ENCODE measurements around the gene TMEM119. TPM values are rescaled to one million over a fixed set of nuclear protein-coding genes. Genes with fewer than 3 reads are reported as not detected.

Gene TMEM119
- total RNA-seq, 1 donor from 2014 or later: 34.6 TPM

DNA sequence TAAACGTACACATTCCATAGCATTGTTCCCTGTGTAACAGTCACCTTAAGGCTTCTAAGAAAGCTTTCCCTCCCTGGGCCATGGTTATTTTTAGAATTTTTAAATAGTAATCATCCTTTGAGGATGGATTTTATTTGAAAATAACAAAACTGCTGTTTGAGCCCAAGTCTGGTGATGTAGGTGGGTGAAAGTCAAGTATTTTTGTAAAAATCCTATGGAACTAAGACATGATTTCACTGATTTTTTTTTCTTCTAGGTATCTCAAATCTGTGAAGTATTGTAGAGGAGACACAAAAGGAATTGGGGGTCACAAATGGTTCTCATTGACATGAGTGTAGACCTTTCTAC lies 34.1 kb downstream of the TMEM119 start:
- intact Hi-C loops (cut with DNase I): loop anchor here (2.0 to 10.0 kb wide), 4 partner anchors 55 to 534 kb away; partner anchors contain the start of genes SSH1 and UNG
- TF ChIP-seq POLR2AphosphoS5 (IDR thresholded peaks at IDR 0.05; ENCODE audit: insufficient read depth in 1 of 2, low read depth in 1 of 2): no peak
- no peak for TF ChIP-seq POLR2A (IDR thresholded peaks at IDR 0.05)
- TF ChIP-seq, protein P1, sequence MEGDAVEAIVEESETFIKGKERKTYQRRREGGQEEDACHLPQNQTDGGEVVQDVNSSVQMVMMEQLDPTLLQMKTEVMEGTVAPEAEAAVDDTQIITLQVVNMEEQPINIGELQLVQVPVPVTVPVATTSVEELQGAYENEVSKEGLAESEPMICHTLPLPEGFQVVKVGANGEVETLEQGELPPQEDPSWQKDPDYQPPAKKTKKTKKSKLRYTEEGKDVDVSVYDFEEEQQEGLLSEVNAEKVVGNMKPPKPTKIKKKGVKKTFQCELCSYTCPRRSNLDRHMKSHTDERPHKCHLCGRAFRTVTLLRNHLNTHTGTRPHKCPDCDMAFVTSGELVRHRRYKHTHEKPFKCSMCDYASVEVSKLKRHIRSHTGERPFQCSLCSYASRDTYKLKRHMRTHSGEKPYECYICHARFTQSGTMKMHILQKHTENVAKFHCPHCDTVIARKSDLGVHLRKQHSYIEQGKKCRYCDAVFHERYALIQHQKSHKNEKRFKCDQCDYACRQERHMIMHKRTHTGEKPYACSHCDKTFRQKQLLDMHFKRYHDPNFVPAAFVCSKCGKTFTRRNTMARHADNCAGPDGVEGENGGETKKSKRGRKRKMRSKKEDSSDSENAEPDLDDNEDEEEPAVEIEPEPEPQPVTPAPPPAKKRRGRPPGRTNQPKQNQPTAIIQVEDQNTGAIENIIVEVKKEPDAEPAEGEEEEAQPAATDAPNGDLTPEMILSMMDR (IDR thresholded peaks at IDR 0.05): no peak

GRCh38 chr12:108563136-108563803 lies 34.6 kb downstream of the TMEM119 start:
- H3K36me3 ChIP-seq: peaks cover 0 to 39% of the 10 kb centered on the region in 2 donors
- intact Hi-C loops (cut with DNase I): loop anchor here (2.0 to 10.0 kb wide), 4 partner anchors 56 to 534 kb away; partner anchors contain the start of genes SSH1 and UNG
- no peak for DNase-seq (ENCODE audit: extremely low spot score in 2 of 2)
- H3K27ac ChIP-seq: peak overlapping the region; percentile 94
- peak overlapping the region; percentile 64 to 94 for H3K4me3 ChIP-seq
- TF ChIP-seq POLR2A (IDR thresholded peaks at IDR 0.05): no peak
- TF ChIP-seq, protein P1 (IDR thresholded peaks at IDR 0.05): peak; percentile 71 to 92 (median 82)
- TF ChIP-seq POLR2AphosphoS5 (IDR thresholded peaks at IDR 0.05; ENCODE audit: insufficient read depth in 1 of 2, low read depth in 1 of 2): peak in 1 of 2 donors; percentile 87
- no peaks in the 10 kb centered on the region for H3K27me3 ChIP-seq
- H3K4me1 ChIP-seq: peaks cover 60% of the 10 kb centered on the region
- H3K9me3 ChIP-seq: no peaks in the 10 kb centered on the region

More for the DNA sequence above, 34.1 kb downstream of the TMEM119 start:
- H3K27ac ChIP-seq: peak overlapping the region; percentile 94
- H3K27me3 ChIP-seq: no peaks in the 10 kb centered on the region
- no peaks in the 10 kb centered on the region for H3K9me3 ChIP-seq
- peaks cover 0 to 44% of the 10 kb centered on the region in 2 donors for H3K36me3 ChIP-seq
- peak overlapping the region; percentile 64 to 94 for H3K4me3 ChIP-seq
- no peak for DNase-seq (ENCODE audit: extremely low spot score in 2 of 2)
- peaks cover 55% of the 10 kb centered on the region for H3K4me1 ChIP-seq

GRCh38 chr12:108562348-108563135 lies 35.3 kb downstream of the TMEM119 start, which contains the start of gene ISCU:
TSS of gene ISCU (plus strand) at chr12:108562596. CDS start at chr12:108562623, 27 bp downstream.
- Histone ChIP-seq H3K9me3 (no peaks in the 10 kb centered on the region), H3K27me3 (no peaks in the 10 kb centered on the region), H3K4me1 (peaks cover 67% of the 10 kb centered on the region), H3K27ac (peak within 1 kb of the TSS; percentile 94), H3K4me3 (peak within 1 kb of the TSS; percentile 64 to 94), H3K36me3 (peaks cover 0 to 34% of the 10 kb centered on the region in 2 donors)
- peak; percentile 97 to 98 for DNase-seq (ENCODE audit: extremely low spot score in 2 of 2)
- TF ChIP-seq POLR2A (IDR thresholded peaks at IDR 0.05) (peak in 1 of 2 donors; percentile 91), POLR2AphosphoS5 (IDR thresholded peaks at IDR 0.05; ENCODE audit: insufficient read depth in 1 of 2, low read depth in 1 of 2) (peak; percentile 85 to 88)
- TF ChIP-seq, protein P1 (IDR thresholded peaks at IDR 0.05): no peak
- intact Hi-C loops (cut with DNase I): loop anchor here (2.0 to 10.0 kb wide), 4 partner anchors 56 to 535 kb away; partner anchors contain the start of genes SSH1 and UNG

DNA sequence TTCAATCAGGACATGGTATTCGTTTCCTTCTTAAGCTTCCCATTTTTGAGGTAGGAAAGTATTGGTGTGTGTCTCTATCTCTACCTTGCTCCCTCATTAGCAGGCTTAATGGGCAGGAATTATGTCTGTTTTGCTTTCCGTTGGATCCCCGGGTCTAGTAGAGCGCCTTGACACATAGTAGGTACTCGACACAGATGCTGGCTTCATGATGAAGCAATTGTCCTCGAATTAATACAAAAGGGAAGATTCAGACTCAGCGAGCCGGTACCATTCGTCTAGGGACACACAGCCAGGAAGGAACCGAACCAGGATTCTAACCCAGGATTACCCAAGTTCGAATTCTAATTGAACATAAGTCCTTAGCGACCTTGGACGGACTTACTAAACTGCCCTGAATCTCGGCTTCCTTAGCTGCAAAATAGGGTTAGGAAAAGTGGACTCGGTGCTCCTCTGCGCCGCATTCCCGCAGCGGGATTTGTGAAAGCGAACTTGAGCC lies 36.0 kb downstream of the TMEM119 start:
- TF ChIP-seq, protein P1 (IDR thresholded peaks at IDR 0.05): no peak
- TF ChIP-seq POLR2A (IDR thresholded peaks at IDR 0.05): no peak
- TF ChIP-seq POLR2AphosphoS5 (IDR thresholded peaks at IDR 0.05; ENCODE audit: insufficient read depth in 1 of 2, low read depth in 1 of 2): no peak
- DNase-seq (ENCODE audit: extremely low spot score in 2 of 2): no peak
- Histone ChIP-seq H3K4me1 (peaks cover 74% of the 10 kb centered on the region), H3K27me3 (no peaks in the 10 kb centered on the region), H3K27ac (peak overlapping the region; percentile 94), H3K9me3 (no peaks in the 10 kb centered on the region), H3K4me3 (peak overlapping the region; percentile 64 to 94), H3K36me3 (peaks cover 0 to 30% of the 10 kb centered on the region in 2 donors)
- intact Hi-C loops (cut with DNase I): loop anchor here (2.0 to 10.0 kb wide), 4 partner anchors 57 to 535 kb away; partner anchors contain the start of genes SSH1 and UNG
